Ammon's horn (tissue), 1 donor: ENCODE data around the gene STIM1.
"Not testable (repeated sequence)": the region's sequence is repeated elsewhere in the genome, so short reads cannot be mapped to it uniquely, and the experiment has no call there.

Experiments used
- DNase-seq: peaks from one replicate; pipeline ENCODE4 v3.0.0-alpha.2; 2016; ENCODE audit warnings: low spot score

Gene STIM1

DNA sequence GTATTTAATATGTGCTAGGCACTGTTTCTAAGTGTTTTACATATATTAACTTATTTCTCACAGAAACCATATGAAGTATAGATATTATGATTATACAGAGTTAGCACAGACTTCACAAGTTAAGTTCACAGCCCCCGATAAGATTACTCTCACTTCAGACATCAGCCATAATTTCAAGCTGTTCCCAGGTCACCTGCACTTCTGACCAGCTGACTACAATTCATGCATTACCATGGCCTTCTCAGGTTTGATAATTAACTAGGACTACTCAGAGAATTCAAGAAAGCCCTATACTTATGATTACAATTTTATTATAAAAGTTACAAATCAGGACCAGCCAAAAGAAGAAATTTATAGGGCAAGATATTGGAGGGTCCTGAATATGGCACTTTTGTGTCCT lies 170.9 kb downstream of the STIM1 start:
- DNase-seq = no peak

GRCh38 chr11:4027746-4028145 lies 172.3 kb downstream of the STIM1 start:
- no peak for DNase-seq

- no peak for DNase-seq
Measured at GRCh38 chr11:4030197-4030596, 174.7 kb downstream of the STIM1 start.

DNA sequence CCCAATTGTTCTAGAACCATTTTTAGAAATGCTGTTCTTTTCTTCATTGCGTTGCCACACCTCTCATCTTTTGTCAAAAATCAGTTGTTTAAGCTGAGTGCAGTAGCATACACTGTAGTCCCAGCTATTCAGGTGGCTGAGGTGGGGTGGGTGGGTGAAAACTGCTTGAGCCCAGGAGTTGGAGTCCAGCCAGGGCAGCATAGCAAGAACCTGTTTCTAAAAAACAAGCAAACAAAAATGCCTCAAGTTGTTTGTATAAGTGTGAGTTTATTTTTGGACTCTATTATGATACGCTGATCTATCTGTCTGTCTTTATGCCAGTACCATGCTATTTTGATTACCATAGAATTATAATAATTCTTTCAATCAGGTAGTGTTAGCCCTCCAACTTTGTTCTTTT lies 176.6 kb downstream of the STIM1 start:
- no peak for DNase-seq

DNA sequence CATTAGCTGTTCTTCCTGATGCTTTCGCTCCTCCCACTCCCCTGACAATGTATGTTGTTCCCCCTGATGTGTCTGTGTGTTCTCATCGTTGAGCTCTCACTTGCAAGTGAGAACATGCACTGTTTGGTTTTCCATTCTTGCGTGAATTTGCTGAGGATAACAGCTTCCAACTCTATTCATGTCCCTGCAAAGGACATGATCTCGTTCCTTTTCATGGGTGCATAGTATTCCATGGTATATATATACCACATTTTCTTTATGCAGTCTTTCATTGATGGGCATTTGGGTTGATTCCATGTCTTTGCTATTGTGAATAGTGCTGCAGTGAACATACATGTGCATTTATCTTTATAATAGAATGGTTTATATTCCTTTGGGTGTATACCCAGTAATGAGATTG lies 180.5 kb downstream of the STIM1 start:
- no peak for DNase-seq

DNA sequence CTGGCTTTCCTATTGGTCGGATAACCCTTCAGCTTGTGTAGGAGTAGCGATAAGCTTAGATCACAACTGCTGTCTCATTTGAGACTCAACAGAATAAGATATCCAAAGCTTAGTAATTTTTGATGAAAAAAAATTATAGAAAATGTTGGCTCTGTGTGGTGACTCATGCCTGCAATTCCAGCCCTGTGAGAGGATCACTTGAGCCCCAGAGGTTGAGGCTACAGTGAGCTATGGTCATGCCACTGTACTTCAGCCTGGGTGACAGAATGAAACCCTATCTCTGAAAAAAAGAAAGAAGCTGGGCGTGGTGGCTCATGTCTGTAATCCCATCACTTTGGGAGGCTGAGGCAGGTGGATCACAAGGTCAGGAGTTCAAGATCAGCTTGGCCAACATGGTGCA lies 183.5 kb downstream of the STIM1 start:
- no peak for DNase-seq

DNA sequence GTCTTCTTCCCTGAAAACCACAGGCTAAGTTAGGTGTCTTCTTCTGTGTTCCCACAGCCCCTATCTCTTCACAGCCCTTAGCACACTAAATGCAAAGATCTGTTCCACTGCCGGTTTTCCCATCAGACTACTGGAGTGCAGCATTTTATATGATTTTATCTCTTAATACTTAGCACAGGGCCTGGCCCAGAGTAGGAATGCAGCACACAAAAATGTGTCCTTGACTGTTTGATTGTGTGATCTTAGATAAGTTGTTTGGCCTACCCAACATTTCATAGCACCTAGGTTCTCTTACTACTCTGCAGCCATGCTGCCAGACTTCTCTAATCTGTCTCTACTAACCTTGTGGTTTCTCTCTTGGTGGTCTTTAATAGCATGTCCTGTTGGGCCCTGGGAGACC lies 185.0 kb downstream of the STIM1 start:
- DNase-seq = no peak

- DNase-seq = no peak
Measured at GRCh38 chr11:4041731-4042391, 186.4 kb downstream of the STIM1 start.

GRCh38 chr11:4044976-4045646 lies 189.6 kb downstream of the STIM1 start:
- peak; percentile 92 for DNase-seq

DNA sequence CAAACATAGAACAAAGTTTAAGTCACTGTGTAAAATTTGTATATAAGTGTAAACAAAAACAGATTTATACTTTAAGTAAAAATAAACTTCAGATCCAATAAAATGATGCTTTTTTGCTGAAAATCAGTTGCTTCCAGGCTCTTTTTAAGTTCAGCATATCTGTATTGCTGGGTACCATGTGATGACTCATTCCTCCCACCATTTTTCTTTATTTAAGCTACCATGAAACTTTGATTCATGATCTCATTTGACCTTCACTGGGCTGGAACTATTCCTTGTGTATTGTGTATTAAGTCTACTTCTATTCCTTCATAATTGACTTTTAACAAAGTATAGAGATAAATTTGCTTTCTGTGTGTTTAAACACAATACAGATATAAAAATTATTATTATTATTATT lies 192.9 kb downstream of the STIM1 start:
- no peak for DNase-seq

DNA sequence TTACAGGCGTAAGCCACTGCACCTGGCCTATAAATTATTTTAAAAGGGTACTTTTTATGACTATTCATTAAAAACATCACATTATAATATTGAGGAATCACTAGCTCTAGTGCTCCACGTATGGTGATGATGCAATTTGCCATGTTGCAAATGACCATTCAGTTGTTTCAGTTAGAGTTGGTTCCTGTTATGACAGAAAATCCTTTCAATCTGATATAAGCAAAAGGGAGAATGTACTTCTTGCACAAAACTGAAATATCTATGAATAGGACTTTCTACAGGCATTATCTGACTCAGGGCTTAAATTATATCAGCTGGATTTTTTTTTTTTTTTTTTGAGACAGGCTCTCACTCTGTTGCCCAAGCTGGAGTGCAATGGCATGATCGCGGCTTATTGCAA lies 193.5 kb downstream of the STIM1 start:
- DNase-seq = no peak

GRCh38 chr11:4050138-4050537 lies 194.7 kb downstream of the STIM1 start:
- DNase-seq = no peak

GRCh38 chr11:4053200-4053599 lies 197.7 kb downstream of the STIM1 start:
- not testable (repeated sequence) for DNase-seq

GRCh38 chr11:4054643-4055042 lies 199.2 kb downstream of the STIM1 start:
- no peak for DNase-seq

DNA sequence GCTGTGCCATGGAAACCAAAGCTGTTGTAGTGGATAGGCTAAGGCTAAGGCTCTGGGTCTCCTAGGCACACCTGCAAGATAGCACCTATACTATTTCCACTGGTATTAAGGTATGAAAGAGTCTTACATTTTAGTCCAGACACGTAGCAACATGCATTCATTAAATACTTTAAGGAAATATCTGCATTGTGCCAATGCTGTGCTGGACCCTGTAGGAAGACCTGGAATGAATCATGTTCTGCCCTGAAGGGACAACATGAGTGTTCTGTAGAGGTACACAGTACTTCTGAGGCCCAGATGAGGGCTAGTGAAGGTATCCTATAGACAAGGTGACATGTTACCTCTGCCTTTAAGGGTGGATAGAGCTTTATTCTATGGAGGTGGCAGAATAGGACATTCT lies 204.0 kb downstream of the STIM1 start:
- DNase-seq = no peak

GRCh38 chr11:4060182-4060923 lies 204.9 kb downstream of the STIM1 start:
- DNase-seq = no peak

- no peak for DNase-seq
Measured at GRCh38 chr11:4061700-4062099, 206.2 kb downstream of the STIM1 start.

GRCh38 chr11:4063348-4063747 lies 207.9 kb downstream of the STIM1 start:
- DNase-seq = no peak

GRCh38 chr11:4064278-4064955 lies 209.0 kb downstream of the STIM1 start:
- no peak for DNase-seq

DNA sequence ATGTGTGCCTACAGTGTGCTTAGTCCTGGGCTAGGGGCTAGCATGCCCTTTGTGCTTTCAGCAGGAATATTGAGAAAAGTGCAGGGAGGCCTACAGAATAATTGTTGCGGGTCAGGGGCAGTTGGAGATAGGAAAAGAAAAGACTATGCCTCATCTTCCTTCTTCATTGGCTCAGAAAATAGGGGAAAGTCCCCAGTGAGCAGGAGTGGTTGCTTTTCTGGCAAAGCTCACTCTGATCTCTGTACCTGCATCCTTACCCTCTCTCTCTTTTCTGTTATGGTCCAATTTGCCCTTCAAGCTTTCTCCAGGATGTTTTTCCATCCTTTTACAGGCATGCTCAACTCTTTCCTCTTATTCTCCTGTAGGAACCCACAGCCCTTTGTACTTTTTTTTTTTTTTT lies 209.6 kb downstream of the STIM1 start:
- DNase-seq = no peak

GRCh38 chr11:4065601-4066377 lies 210.3 kb downstream of the STIM1 start:
- DNase-seq = peak; percentile 29

DNA sequence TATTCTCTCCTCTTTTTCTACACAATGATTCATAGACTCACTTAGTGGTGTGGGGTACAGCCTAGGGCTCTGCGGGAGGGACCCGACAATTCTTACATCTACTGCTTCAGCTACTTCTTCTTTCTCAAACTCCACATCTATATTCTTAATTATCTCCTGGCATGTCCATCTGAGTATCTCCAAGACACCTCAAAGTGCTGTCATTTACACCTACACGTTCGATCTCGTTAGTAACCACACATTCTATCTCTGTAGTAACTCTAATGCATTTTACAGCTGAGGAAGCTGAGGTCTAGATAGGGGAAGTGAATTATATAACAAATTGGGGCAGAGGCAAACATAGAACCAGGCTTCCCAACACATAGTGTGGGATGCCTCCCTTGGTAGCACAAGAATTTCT lies 211.4 kb downstream of the STIM1 start:
- no peak for DNase-seq
